ENCODE results near the gene RAMP3.
"Not testable (repeated sequence)": the region's sequence is repeated elsewhere in the genome, so short reads cannot be mapped to it uniquely, and the experiment has no call there.

RAMP3 gene

DNA sequence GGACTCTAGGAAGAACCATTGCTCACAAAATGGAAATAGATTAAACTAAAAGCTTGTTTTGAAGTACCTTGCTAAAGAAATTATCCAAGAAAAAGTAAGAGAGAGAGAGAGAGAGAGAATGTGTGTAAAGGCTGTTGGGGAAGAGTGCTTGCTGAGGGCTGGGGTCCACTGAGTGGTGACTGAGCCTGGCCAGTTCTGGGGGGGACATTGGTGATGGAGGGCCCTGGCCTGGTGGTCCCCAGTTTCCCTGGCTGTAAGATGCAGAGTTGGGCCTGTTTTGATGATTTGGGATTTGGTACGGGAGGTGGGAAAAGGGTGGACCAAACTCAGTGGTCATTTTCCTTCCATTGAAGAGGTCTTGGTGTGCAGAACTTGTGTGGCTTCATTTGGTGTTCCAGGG is 880 bp downstream of the RAMP3 start:
- no peak for DNase-seq

DNA sequence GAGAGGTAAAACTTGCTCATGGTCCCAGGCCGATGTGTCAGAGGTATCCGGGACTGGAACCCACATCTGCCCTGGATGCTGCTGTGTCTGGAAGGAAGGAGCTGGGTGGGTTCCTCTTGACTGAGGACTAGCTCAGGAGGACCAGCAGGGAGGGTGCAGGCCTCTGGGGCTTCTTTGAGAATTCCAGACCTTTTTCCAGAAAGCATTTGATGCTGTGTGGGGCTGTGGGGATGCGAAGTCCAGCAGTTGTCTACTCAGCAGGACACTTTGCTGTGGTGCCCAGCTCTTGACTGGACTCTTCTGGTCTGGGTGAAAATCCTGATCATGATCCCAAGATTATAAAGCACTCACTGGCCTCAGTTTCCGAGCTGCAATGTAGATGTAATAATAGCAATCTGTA is 1.7 kb downstream of the RAMP3 start:
- no peak for DNase-seq

DNA sequence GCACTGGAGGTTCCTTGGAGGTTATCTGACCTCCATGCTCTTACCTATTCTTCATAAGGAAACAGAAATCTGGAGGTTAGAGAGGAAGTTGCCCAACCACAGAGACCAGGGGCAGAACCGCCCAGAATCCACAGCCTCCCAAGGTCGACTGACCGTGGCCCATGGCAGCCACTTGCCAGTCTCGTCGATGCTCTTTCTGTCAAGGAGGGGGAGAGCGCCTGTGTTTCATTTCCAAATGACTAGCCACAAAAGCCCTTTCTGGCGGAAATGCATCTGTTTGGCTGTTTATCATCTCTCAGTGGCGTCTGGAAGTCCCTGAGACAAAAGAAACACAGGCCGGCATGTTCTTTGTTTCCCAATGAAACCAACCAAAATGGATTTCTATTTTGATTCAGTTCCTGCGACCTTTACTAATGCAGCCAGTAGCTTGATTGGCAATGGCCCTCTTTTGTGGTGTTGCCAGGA is 2.9 kb downstream of the RAMP3 start:
- DNase-seq, result no peak

DNA sequence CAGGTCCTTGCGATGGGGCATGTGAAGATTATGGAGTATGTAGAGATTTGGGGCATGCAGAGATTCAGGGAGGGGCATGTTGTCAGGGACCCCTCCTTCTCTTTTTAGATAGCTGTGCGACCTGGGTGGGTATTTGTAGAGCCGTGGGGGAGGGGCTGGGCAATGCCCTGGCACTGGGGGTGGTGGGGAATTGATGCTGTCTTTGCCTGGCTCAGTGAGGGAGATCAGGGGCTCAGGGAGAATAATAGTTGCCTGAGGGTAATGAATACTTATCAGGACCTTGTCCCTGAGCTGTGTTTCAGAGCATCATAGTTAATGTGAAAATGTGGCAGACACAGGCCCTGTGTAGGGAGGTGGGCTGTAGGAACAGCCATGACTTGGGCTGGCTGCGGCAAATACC is 3.5 kb downstream of the RAMP3 start:
- no peak for DNase-seq

DNA sequence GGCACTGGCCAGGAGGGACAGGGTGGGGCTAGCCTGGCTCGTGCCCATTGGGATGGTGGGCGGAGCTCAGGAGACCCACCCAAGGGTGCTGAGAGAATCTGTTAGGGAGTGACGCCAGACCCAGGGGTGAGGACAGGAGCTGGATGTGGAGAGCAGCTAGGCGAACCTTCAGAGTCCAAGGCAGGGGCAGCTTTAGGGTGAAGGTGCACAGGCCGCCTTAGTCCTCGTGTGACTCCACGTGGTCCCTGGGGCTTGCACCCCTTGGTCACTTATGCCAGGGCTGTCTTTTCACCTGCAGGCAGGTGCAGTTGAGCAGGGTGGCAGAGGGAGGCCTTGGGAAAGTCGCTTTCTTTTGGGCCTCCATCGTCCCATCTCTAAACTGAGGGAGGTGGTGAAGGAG is 4.3 kb downstream of the RAMP3 start:
- no peak for DNase-seq

DNA sequence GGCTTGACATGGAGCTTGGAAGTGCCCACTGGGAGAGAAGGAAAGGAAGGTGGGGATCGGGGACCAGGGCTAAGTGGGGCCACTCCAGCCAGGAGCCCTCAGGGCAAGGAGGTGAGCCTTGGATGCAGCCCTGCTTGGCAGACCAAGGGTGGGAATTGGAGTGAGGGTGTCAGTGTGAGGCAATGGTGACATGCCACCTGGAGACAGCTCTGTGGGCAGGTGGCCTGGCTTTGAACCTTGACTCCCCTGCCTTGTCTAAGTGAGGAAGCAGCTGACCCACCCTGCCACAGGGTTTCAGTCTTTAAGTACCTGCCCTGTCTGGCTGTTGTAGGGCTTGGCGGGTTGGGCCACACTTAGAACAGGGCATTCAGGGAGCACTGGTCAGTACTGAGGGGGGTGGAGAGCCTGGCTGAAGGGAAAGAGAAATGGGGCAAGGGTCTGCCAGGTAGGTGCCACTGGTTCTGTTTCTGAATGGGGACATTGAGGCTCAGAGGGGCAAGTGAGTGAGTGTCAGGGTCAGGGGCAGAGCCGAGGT is 4.8 kb downstream of the RAMP3 start:
- DNase-seq, result no peak

DNA sequence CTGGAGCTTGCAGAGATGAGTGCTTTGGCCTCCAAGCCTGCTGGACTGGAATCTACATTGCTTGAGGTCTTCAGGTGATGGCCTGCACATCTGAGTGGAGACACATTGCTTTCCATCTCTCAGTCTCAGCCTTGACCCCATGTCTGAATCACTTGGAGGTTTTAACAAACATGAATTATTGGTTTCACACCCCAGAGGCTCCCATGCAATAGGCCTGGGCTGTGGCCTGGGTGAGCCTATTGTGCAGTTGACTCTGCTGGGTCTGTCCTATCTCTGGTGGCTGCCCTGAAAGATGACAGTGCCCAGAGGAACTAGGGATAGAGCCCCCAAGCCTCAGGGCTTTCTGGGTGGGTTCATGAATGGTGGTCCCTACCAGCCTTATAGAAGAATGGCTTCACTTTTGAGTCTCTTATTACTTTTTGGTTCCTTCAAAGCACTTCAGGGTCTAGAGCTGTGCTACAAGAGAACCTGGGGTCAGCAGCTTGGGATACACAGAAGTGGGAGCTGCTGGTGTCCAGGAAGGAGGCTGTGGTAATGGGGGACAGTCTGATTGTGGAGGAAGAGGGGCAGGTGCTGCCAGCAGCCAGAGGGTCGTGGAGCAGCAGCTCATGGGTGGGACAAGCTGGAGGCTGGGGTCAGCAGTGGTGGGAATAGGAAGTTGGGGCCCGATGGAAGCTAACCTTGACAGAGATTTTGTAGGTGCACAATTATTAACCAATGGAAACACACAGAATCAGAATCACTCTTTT is 5.5 kb downstream of the RAMP3 start:
- DNase-seq, result no peak

DNA sequence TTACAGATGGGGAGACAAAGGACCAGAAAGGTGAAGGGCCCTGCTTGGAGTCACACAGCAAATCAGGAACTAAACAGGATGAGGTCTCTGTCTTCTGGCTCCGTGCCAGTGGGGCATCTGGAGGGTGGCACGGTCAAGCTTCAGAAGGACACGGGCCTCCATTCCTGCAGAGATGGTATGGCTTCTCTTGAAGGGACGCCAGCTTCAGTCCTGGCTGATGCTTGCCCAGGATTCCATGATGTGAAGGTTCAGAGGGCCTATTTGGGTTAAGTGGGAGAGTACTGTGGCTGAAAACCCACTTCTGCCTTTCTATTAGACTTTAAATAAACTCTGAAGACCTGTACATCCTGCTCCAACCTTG is 6.1 kb downstream of the RAMP3 start:
- DNase-seq, result no peak

DNA sequence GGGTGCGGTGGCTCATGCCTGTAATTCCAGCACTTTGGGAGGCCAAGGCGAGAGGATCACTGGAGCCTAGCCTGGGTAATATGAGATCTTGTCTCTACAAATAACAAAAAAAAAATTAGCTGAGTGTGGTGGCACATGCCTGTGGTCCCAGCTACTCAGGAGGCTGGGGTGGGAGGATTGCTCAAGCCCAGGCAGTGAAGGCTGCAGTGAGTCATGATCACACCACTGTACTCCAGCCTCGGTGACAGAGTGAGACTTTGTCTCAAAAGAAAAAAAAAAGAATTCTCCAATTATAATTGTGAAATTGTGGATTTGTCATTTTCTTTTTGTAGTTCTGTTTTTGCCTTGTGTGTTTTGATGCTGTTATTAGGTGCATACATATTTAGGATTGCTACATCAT is 6.7 kb downstream of the RAMP3 start:
- not testable (repeated sequence) for DNase-seq

DNA sequence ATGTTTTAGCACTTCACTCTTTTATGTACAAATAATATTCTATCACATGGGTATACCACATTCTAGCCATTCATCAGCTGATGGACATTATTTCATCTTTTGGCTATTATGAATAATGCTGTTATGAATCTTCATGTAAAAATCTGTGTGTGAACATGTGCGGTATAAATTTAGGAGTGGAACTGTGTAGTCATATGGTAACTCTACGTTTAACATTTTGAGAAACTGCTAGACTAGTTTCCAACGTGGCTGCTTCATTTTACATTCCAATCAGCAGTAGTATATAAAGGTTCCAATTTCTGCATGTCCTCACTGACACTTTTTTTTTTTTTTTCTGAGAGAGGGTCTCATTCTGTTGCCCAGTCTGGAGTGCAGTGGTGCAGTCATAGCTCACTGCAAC is 8.3 kb downstream of the RAMP3 start:
- DNase-seq, result no peak

DNA sequence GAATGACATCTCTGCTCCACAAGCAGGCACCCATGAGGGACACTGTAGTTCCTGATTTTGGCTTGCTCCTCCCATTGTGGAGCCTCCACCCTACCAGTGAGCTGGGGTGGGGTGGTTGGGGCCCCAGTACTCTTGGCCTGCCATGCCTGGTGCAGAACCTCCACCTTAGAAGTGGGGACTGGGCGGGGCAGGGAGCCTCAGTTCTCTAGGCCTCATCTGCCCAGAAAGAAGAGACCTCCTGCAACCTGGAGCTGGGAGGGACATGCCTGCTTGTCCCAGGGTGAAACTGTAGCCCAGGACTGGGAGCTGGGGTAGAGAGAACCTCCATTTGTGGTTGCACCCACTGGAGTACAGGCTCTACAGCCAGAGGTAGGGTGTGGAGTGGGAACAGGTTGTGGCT is 14.4 kb downstream of the RAMP3 start:
- DNase-seq, result no peak

DNA sequence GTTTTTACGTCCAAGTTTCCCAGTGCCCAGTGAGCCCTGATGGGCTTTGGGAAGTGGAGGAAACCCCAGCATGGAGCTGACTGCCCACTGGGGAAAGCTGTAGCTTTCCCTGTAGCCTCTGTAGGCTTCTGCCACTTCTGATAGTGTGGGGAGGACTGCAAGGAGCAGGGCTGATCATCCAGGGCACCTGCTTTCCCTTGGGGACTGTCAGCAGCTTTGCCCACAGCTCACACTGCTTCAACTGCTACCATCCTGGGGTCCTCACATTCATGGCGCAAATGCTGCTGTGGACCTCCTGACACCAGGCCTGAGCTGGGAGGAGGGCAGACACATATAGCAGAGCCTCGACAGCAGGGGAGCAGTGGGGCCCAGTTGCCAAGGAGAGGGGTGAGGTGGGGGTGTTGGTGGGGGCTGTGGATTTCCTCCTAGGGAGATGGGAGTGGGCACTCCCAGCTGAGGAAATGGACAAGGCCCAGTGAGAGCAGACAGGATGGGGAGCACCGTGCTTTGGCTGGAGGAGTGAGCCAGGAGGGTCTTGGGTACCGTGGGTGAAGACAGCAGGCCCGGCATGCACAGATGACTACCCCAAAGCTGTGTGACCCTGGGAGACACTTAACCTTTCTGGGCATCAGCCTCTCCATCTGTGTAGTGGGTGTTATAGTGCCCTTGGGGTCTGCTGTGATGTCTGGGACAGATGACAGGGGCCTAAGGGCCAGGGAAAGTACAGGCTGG is 16.2 kb downstream of the RAMP3 start:
- no peak for DNase-seq

DNA sequence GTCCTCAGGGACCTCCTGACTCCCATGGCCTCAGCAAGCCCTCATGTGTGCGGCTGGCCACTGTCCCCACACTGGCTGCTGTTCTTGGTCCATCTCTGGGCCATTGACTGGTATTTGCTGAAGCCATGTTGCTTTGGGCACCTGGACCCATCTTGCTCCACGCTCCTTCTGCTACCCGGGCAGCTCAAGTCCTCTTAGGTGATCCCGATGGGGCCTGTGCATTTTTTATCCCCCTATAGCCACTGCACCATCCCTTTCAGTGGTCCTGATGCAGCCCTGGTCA is 16.7 kb downstream of the RAMP3 start:
- no peak for DNase-seq

DNA sequence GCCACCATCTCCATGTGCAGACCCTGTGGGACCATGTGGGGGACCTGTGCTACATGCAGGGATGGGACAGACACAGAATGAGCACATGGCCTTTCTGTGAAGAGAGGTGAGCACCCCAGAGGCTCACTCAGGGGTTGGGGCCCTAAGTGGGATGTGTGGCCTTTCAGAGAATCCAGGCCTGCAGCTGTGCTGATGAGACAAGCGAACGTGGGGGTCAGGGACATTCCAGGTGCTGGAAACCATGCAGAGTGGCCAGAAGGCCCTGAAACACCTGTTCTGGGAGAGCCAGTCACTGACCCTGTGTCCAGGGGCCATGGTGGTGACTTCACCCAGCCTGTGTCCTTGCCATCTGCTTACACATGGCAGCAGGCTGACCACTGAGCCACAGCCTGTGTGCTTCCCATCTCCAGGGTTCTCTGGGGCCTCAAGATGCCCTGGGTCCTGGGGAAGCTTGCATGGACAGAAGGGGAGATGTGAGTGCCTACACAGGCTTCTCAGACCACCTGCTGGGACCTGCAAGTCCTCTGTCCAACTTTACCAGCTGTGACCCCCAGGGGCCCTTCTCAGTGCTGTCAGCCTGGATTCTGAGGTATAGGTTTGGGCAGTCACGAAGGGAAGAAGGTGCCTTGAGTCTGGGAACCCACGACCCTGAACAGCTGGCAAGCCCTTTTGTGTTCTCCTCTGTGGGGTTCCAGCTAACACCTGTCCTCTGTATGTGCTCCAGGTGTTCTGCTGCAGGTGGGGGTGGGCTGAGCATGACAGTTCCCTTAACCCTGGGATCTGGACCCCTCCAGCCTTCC is 17.6 kb downstream of the RAMP3 start:
- no peak for DNase-seq

DNA sequence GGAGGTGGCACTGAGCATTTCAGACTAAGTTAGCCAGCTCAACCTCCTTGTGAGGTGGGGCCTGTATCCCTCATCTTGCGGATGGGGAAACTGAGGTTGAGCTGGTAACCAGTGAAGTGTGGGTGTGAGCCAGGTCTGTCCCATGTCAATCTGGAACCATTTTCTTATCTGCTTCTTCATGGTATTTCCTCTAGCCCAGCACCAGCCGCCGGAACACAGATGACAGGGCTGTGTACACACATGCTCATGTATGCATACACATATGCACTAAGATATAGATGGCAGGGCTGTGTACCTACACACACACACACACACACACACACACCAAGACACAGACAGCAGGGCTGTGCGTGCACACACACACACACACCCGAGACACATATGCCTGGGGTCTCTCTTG is 18.5 kb downstream of the RAMP3 start:
- DNase-seq, result no peak

DNA sequence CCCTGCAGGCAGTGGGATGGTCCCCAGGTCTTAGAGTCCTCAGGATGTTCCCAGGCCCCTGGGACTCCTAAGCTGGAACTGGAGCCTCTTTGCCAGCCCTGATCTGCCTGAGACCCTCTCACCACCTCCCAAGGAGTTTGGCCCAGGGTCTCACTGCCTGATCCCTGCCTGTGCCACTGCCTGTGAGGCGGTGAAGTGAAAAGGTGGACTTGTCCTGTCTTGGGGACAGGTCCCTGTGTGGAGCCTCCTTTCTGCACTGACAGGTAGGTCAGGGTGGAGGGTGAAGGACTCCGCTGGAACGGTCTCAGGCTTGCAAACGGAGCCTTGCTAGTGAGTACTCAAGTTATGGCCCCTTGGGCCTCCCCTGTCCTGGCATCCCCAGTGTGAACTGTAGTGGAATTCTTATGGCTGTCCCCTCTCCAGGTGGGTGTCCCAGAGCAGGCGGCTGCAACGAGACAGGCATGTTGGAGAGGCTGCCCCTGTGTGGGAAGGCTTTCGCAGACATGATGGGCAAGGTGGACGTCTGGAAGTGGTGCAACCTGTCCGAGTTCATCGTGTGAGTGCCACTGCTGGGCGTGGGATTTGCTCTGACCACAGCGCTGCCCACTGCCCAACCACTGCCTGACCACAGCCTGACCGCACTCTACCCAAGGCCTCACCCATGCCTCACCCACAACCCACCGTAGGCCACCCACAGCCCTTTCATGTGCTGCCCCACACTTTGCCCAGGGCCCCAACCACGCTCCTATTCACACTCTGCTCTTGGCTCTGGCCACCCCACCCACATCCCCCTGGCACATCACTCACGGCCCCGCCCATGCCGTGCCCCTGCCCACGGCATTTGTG is 19.5 kb downstream of the RAMP3 start:
- DNase-seq, result no peak

DNA sequence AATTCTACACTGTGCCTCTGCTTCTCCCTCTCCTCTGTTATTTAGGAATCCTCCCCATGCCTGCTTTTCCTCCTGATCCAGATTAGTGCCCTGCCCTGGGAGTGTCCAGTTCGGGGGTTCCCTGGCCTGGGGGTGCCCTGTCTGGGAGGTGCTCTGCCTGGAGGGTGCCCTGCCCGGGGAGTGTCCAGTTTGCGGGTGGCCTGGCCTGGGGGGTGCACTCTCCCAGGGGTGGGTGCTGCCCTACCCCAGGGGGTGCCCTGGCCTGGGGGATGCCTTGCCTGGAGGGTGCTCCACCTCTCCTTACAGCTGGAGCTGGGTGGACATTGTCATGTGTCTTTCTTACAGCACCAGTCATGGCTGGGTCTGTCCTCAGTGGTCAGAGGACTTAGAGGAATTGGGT is 20.2 kb downstream of the RAMP3 start:
- DNase-seq, result no peak

DNA sequence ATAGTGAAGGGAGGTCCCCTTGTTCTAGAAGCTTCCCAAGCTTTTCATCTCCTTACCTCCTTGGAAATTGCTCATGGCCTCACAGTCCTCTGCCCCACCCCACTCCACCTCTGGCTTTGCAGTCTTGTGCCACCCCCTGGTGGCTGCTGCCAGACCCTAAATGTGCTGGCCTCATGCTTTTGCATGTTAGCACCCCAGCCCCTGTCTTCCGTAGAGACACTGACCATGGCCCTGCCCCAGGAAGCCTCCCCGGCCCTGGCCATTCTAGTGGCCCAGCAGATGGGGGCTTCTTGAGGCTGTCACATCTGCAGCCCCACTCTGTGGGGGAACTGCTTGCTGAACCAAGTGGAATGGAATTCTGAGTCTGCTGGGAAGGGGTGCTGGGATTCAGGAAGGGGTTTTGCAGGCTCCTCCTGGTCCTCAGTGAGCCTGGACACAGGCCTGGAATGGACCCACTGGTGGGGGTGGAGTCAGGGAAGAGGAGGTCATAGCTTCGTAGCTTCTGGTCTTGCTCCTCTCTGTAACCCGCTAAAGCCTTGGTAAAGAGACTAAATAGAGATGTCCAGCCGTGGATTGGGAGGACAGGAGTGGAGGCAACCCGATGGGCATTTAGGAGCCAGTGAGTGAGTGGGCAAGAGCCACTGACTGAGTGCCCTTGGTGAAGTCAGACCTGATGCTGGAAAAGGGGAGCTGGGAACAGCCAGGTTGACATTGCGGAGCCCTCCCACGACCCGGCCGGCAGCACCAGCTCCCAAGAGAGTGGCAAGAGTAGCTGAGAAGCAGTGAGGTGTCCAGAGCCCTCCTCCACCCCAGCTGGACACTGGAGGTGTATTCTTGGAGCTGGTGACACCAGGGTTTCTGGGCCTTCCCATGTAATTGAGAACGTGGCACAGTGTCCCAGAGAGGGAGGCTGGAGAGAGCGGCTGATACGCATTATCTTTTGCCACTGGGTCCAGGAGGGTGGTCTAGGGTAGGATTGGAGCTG is 20.9 kb downstream of the RAMP3 start:
- DNase-seq, result no peak

DNA sequence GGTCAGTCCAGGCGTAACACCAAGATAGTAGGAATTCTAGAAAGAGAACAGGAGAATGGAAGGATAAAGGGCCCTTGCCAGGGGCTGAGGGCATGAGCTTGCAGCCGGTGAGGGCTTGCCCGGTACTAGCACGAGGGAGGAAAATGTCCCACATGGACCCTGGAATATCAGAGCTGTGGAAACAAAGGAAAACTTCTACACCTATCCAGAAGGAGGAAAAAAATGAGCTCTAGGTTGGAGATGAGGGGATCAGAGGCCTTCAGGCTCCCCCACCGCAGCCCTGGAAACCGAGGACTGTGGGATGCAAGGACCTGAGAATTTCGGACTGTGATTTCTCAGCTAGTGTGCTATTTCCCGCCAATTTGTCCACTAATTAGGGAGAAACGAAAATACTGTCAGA is 22.1 kb downstream of the RAMP3 start:
- DNase-seq, result no peak

DNA sequence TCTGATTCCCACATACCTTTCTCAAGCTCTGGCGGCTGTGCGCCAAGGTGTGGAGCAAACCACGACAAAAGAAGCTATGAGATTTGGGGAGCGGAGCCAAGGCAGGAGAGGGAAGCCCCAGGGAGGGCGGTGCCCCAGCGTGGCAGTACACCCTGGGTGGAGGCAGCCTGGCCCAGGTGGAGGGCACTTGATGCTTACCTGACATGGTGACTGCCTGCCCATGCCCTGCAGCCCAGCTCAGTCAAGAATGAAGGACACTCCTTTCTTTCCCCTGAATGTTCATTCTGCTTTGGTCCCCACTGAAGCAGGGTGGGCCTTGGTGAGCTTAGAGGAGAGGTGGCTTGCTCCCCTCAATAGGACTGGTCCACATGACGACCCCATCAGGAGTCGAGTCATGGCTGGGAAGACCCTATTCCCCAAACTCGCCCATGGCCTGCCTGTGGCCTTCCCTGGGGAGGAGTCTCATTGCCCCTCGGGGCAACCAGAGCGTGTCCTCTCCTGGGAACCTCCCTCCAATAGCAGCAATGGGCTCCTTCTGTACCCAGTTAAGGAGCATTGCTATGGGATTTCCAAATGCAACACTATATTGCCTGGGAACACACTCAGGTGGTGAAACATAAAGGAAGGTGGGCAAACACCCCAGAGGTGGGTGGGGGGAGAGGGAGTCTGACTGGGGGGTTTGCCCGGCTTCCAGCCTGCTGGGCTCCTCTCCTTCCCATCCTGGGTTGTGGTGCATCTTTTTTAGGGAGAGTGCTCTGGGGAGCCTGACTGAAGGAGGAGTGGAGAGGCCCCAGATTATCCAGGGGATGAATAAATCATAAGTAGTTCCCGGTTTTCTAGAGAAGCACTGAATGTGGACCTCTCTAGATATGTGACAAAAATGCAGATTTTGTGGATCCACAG is 22.7 kb downstream of the RAMP3 start:
- DNase-seq, result no peak
